GM12872 (cell line): ENCODE results near the gene NFIA.

Experiments
- CTCF ChIP-seq: IDR thresholded peaks from 3 replicates; pipeline ENCODE4 v1.5.1; 2011; ENCODE audit warnings: low read depth, mild to moderate bottlenecking, low read length, moderate library complexity; ENCODE audit not compliant: insufficient read depth

NFIA gene

GRCh38 chr1:61322769-61323168, 240.4 kb downstream of the NFIA start:
- no peak for TF ChIP-seq CTCF

DNA sequence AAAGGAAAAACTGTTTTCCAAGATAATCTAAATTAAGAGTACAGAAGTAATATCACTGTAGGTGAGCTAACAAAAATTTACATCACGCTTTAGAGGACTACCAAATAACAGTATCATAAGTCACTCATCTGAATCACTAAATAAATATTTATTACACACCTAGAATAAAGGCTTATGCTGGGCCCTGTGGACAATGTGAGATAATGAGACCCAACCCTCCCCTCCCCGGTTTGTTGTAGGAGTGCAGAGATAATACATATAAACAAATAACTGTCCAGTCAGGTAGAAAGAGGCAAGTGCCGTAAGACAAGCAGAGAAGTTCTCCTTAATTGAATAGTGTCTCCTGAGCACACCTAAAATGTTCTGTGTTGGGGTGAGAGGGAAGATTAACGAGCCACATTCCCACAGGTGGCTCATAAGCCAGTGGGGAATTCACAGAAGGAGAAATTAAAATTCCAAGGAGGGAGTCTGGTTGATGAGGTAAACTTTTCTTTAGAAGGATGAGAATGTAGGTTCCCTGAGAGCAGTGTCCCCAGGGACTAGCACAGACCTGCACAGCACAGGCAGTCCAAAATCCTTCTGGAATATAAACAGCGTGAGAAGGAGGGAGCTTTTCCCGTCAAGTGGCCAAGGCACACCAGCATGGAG, 241.4 kb downstream of the NFIA start:
- no peak for TF ChIP-seq CTCF

DNA sequence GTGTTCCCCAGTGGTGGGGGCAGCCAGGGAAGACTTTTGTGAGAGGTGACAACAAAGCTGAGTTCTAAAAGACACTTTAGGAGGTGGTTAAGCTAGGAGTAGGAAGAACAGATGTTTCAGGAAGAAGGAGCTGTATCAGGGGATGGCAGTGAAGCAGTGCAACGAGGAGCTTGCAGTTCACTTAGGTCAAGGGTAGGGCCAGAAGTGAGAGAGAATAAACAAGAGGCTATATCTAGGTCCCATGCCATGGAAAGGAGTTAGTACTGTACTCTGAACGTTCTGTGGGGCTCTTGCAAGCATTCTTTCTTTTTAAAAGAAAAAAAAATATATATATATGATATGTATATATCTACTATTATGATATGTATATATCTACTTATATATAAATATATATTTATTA, 244.4 kb downstream of the NFIA start:
- TF ChIP-seq CTCF: no peak

DNA sequence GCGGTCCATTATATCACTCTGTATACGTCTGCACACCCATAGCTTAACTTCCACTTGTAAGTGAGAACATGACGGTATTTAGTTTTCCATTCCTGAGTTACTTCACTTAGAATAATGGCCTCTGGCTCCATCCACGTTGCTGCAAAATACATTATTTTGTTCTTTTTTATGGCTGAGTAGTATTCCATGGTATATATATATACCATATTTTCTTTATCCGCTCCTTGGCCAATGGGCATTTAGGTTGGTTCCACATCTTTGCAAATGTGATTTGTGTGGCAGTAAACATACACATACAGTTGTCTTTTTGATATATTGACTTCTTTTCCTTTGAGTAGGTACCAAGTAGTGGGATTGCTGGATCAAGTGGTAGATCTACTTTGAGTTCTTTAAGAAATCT, 245.1 kb downstream of the NFIA start:
- TF ChIP-seq CTCF: no peak

DNA sequence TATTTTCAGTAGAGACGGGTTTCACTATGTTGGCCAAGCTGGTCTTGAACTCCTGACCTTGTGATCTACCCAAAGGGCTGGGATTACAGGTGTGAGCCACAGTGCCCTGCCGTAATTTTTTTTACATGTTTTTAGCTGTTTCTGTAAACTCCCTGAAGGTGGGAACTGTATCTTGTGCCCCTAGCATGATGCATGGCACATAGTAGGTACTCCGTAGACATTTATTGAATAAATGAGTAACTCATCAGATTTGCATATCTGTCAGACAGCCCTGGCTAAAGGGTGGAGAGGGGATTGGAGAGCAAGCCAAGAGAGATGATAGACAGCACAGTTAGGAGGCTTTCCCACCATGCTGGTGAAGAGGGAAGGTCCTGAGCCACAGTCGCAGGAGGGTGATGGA, 247.2 kb downstream of the NFIA start:
- TF ChIP-seq CTCF: no peak

- no peak for TF ChIP-seq CTCF
Observed at GRCh38 chr1:61330018-61330417, 247.7 kb downstream of the NFIA start.

DNA sequence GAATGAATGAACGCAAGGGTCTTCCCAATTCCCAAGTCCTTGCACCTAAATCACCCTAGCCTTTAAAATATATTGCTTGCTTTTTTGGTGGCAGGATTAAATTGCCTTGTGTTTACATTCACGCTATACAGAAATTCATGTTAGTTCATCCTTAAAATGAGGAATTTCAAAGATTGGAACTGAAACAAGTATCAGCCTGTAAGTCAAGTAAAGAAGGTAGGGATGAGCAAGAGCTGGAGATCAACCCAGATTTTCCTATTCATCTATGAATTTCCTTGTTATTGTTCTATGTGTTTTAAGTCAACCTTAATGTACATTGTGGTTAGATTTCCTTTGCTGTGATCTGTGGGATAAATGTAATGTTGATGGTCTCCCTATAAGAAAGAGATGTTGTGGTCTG, 248.2 kb downstream of the NFIA start:
- TF ChIP-seq CTCF: no peak
